HAP-1 (cell line): ENCODE data around the gene MCF2L2.
"Not testable (repeated sequence)": the region's sequence is repeated elsewhere in the genome, so short reads cannot be mapped to it uniquely, and the experiment has no call there.

Experiments
- DNase-seq, 2 experiments: peaks; one replicate each; pipeline ENCODE4 v3.0.0-alpha.2; 2016 to 2020; ENCODE audit warnings: low spot score in 2 of 2
- H3K27me3 ChIP-seq: fragments of 250-450 bp; sonication (Bioruptor Pico); 2 replicates; pipeline ENCODE4 v1.5.1; 2020; ENCODE audit warnings: low read depth, mild to moderate bottlenecking, moderate library complexity
- H3K36me3 ChIP-seq: fragments of 250-450 bp; sonication (Bioruptor Pico); replicated peaks from 2 replicates; pipeline ENCODE4 v1.5.1; 2020; ENCODE audit warnings: mild to moderate bottlenecking
- H3K4me1 ChIP-seq: fragments of 250-450 bp; sonication (Bioruptor Pico); 2 replicates; pipeline ENCODE4 v1.5.1; 2020; ENCODE audit warnings: mild to moderate bottlenecking
- H3K4me3 ChIP-seq: fragments of 250-450 bp; sonication (Bioruptor Pico); 2 replicates; pipeline ENCODE4 v1.5.1; 2020; ENCODE audit warnings: mild to moderate bottlenecking, moderate library complexity
- H3K9me3 ChIP-seq: fragments of 250-450 bp; sonication (Bioruptor Pico); 2 replicates; pipeline ENCODE4 v1.5.1; 2020; ENCODE audit warnings: mild to moderate bottlenecking, moderate library complexity
- in situ Hi-C: fragments of 300-500 bp; cut with MboI; formaldehyde crosslinking; loops from 3 replicates; pipeline ENCODE4 v1.14.3; 2020; ENCODE audit warnings: low sequenced_read_pairs, inconsistent platforms, mixed read lengths

MCF2L2 gene

DNA sequence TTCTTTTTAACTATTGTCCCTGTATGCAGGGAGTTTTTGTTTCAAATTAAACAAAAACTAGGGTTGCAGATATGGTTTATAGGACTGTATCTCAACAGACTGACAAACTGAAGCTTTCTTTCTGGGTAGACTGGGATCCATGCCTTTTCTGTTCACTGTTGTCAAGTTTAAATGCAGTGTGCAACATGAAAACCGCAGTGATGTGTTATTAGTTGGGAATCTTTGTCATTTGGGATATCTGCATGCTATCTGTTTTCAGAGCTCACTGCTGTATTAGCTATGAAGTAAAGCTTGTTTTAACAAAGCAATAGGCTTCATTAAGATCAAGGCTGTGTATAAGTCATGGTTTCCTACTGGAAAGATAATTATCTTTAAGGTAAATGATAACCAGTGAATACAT is 21.4 kb upstream of the MCF2L2 start:
- in situ Hi-C loops, result no loop called here
- no peak for DNase-seq
- Histone ChIP-seq H3K4me3 (no peak overlapping the region; the same call in 1 of the 2 replicates), H3K27me3 (no peaks in the 10 kb centered on the region), H3K4me1 (peaks cover 6% of the 10 kb centered on the region; the same call in 1 of the 2 replicates), H3K9me3 (no peaks in the 10 kb centered on the region), H3K36me3 (no peaks in the 10 kb centered on the region; the same call in 1 of the 2 replicates)

DNA sequence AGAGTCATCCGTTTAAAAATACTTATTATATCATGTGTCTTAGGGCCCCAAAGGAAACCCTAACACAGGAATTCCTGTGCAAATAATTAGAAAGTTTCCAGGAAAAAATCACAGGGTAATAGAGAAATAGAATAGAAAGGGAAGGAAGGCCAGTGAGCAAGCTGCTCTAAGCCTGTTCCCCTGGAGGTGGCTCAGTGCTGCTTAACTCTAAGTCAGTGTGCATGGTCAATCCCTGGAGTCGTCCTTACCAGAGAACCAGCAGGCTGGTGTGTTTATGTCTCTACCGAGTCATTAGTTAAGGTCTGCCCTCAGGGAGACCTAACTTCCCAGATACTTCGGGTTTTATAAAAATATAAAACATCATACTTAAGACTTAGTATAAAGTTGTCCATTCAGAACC is 21.0 kb upstream of the MCF2L2 start:
- no peaks in the 10 kb centered on the region for H3K27me3 ChIP-seq
- H3K4me1 ChIP-seq, result peaks cover 6% of the 10 kb centered on the region; the same call in 1 of the 2 replicates
- in situ Hi-C loops, result no loop called here
- peak; percentile 49 to 60 for DNase-seq
- no peaks in the 10 kb centered on the region for H3K9me3 ChIP-seq
- H3K36me3 ChIP-seq, result no peaks in the 10 kb centered on the region; the same call in 1 of the 2 replicates
- H3K4me3 ChIP-seq, result no peak overlapping the region; the same call in 1 of the 2 replicates

DNA sequence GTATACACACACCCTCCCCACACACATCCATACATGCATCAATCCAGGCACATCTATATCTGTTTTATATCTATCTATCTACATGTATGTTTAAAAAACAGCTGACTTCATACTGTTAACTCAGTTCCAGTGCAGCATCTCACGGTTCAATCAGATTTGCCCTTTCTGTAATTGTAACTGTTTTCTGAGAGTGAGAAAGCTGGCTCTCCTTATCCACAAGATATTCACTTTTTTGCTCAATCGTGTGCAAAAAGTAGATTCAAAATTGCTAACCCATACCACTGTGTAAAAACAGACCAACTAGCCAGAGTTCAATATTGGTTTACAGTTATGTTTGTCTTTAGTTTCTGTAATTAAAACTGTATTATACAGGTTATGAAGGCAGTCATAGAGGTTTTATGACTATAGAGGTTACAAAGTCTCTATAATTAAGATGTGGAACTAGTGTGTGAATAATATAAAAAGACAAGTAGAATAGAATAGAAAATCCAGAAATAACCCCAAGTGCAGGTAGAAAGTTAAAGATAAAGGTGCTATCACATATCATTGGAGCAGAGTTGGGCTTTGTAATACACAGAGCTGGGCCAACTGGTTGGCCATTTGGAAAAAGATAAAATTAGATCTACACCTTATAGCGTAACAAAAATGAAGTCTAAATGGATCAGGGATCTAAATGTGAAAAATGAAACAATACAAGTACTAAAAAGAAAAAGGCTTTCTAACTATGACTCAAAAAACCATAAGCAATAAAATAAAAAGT is 20.1 kb upstream of the MCF2L2 start:
- Histone ChIP-seq H3K36me3 (no peaks in the 10 kb centered on the region), H3K4me3 (peak overlapping the region; percentile 81), H3K27me3 (no peaks in the 10 kb centered on the region), H3K9me3 (peaks cover 5% of the 10 kb centered on the region; the same call in 1 of the 2 replicates), H3K4me1 (peaks cover 6% of the 10 kb centered on the region; the same call in 1 of the 2 replicates)
- in situ Hi-C loops, result no loop called here
- no peak for DNase-seq

DNA sequence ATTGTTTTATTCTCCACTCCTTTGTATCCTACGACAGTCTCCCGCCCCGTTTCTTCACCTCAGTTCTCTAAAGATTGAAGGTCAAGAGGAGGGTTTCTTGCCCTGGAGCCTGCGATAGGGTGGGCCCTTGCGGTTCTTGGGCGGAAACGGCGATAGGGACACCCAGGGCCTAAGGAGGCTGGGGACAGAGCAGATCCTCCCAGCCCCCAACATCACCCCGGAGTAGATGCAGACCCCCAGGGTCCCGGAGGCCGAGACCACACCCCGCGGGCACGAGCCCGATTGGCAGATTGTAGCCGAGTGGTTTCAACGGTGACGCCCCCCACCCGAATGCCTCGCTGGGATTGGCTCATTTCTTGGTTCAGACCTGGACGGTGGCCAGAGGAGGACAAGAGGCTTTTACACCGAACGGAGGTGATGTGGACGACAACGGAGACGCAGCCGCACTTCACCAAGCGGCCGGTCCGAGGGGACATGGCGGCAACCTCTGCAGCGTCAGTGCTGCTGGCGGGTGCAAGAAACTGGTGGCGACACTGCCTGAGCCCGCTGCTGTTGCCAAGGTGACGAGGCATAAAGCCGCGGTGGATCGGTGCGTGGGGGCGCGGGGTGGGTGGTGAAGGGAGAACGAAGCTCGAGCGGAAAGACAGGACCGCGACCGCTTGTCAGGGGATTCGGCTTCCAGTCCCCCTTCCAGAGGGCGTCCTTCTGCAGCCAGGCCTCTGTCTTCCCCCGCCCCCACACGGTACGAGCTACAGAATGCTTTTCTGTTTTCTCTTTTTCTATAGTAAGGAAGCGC is 19.0 kb upstream of the MCF2L2 start:
- in situ Hi-C loops, result no loop called here
- DNase-seq, result peak; percentile 94 to 98
- Histone ChIP-seq H3K9me3 (peaks cover 7% of the 10 kb centered on the region; the same call in 1 of the 2 replicates), H3K36me3 (no peaks in the 10 kb centered on the region), H3K4me3 (peak overlapping the region; percentile 81), H3K4me1 (peaks cover 6% of the 10 kb centered on the region; the same call in 1 of the 2 replicates), H3K27me3 (no peaks in the 10 kb centered on the region; the same call in 1 of the 2 replicates)

DNA sequence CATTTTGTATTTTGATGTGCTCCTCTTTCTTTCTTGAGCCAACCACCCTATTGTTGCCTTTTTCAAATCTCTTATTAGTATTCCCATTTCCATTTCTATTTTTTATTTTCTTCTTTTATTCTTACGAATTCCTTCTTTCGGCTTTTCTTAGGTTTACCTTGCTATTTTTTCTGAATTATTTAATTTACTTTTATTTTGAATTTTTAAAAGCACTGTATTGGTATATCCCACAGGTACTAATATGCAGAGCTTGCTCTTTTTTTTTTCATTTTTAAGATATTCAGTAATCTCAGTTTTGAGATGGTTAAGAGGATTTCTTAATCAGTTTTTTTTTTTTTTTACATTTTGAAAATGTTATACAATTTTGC is 18.4 kb upstream of the MCF2L2 start:
- H3K36me3 ChIP-seq, result no peaks in the 10 kb centered on the region
- H3K9me3 ChIP-seq, result peaks cover 7% of the 10 kb centered on the region; the same call in 1 of the 2 replicates
- in situ Hi-C loops, result no loop called here
- H3K4me3 ChIP-seq, result peak overlapping the region; percentile 81
- H3K4me1 ChIP-seq, result peaks cover 6% of the 10 kb centered on the region; the same call in 1 of the 2 replicates
- DNase-seq, result no peak
- H3K27me3 ChIP-seq, result no peaks in the 10 kb centered on the region; the same call in 1 of the 2 replicates

DNA sequence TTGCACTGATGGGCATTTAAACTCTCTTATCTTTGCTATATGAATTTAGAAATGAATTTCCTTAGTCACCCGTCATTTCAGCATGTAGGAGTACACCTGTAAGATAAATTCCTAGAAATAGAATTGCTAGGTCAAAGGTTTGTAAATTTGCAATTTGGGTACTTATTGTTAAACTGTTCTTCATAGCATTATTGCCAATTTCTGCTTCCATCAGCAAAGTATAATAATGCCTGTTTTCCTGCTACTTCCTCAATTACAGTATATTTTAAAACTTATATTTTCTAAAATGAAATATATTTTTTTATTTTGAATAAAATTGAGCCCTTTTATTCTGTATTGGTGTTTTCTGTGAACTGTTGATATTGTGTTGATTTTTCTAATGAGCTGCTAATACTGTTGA is 16.3 kb upstream of the MCF2L2 start:
- peaks cover 7% of the 10 kb centered on the region; the same call in 1 of the 2 replicates for H3K9me3 ChIP-seq
- DNase-seq, result no peak
- H3K27me3 ChIP-seq, result no peaks in the 10 kb centered on the region; the same call in 1 of the 2 replicates
- peaks cover 3% of the 10 kb centered on the region; the same call in 1 of the 2 replicates for H3K4me1 ChIP-seq
- no peak overlapping the region for H3K4me3 ChIP-seq
- in situ Hi-C loops, result no loop called here
- no peaks in the 10 kb centered on the region for H3K36me3 ChIP-seq

DNA sequence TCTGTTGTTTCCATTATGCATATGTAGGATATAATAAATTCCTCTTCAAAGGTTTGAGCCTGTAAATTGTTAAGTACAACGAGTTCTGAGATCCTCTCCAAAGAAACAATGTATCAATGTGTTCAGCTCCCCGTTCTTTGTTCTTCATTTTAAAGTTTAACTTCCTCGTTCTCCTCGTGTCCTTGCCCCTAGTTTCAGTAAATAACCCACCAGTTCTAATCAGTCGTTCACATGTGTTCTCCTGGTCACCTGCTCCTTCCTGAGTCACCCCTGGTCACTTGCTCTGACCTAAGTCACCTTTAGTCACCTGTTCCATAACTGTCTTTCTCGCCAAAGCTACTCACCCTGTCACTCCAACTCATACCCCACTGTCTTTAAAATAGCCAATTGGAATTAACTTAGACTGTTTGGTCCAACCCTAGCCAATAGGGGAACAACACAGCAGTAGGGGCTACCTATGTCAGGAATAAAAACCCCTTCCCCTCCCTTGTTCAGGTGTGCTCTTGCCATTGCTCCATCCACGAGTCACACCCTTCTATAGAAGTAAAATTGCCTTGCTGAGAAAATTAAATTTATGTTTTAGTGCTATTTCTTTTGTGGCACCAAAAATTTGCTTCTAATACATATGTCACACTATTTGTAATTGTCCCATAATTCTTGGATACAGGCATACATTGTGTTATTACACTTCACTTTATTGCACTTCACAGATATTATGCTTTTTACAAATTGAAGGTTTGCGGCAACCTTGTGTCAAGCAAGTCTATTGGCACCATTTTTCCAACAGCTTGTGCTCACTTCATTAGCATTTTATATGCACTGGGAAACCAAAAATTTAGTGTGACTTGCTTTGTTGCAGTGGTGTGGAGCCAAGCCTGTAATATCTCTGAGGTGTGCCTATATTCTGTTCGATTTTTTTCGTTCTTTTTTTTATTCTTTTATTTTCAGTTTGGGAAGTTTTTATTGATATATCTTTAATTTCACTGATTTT is 15.3 kb upstream of the MCF2L2 start:
- H3K27me3 ChIP-seq, result no peaks in the 10 kb centered on the region; the same call in 1 of the 2 replicates
- DNase-seq, result no peak
- in situ Hi-C loops, result no loop called here
- H3K36me3 ChIP-seq, result no peaks in the 10 kb centered on the region
- H3K4me3 ChIP-seq, result no peak overlapping the region
- peaks cover 7% of the 10 kb centered on the region; the same call in 1 of the 2 replicates for H3K9me3 ChIP-seq
- no peaks in the 10 kb centered on the region; the same call in 1 of the 2 replicates for H3K4me1 ChIP-seq

DNA sequence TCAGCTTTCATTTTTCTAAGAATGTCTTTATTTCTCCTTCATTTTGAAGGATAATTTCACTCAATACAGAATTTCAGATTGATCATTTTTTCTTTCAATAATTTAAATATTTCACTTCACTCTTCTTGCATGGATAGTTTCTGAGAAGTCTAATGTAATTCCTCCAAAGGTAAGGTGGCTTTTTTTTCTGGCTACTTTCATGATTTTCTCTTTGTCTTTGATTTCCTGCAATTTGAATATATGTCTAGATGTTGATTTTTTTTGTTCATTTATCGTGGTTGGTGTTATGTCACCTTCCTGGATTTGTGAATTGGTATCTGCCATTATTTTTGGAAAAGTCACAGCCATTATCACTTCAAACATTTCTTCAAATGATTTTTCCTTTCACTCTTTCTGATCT is 14.6 kb upstream of the MCF2L2 start:
- H3K4me1 ChIP-seq, result no peaks in the 10 kb centered on the region
- no peak for DNase-seq
- H3K27me3 ChIP-seq, result no peaks in the 10 kb centered on the region; the same call in 1 of the 2 replicates
- H3K4me3 ChIP-seq, result no peak overlapping the region
- peaks cover 7% of the 10 kb centered on the region; the same call in 1 of the 2 replicates for H3K9me3 ChIP-seq
- no peaks in the 10 kb centered on the region for H3K36me3 ChIP-seq
- in situ Hi-C loops, result no loop called here

DNA sequence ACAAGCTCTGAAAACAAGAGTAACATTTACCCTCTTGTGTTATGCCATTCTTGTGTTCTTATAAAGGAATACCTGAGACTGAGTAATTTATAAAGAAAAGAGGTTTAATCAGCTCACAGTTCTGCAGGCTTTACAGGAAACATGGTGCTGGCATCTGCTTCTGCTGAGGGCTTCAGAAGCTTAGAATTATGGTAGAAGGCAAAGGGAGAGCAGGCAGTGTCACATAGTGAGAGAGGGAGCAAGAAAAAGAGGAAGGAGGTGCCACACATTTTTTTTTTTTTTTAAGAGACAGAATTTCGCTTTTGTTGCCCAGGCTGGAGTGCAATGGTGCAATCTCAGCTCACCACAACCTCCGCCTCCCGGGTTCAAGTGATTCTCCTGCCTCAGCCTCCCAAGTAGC is 12.1 kb upstream of the MCF2L2 start:
- H3K9me3 ChIP-seq, H3K36me3 ChIP-seq, H3K27me3 ChIP-seq, in situ Hi-C loops, H3K4me1 ChIP-seq, H3K4me3 ChIP-seq, DNase-seq: not testable (repeated sequence)

DNA sequence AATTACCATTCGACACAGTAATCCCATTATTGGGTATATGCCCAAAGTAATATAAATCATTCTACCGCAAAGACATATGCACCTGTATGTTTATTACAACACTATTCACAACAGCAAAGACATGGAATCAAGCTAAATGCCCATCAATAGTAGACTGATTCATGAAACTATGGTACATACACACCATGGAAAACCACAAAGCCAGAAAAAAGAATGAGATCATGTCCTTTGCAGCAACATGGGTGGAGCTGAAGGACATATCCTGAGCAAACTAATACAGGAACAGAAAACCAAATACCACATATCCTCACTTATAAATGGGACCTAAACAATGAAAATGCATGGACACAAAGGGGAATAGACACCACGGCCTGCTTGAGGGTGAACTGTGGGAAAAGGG is 11.1 kb upstream of the MCF2L2 start:
- H3K4me3 ChIP-seq, result no peak overlapping the region
- no peak for DNase-seq
- H3K36me3 ChIP-seq, result no peaks in the 10 kb centered on the region
- no peaks in the 10 kb centered on the region for H3K4me1 ChIP-seq
- in situ Hi-C loops, result no loop called here
- H3K27me3 ChIP-seq, result no peaks in the 10 kb centered on the region; the same call in 1 of the 2 replicates
- peaks cover 7% of the 10 kb centered on the region; the same call in 1 of the 2 replicates for H3K9me3 ChIP-seq

DNA sequence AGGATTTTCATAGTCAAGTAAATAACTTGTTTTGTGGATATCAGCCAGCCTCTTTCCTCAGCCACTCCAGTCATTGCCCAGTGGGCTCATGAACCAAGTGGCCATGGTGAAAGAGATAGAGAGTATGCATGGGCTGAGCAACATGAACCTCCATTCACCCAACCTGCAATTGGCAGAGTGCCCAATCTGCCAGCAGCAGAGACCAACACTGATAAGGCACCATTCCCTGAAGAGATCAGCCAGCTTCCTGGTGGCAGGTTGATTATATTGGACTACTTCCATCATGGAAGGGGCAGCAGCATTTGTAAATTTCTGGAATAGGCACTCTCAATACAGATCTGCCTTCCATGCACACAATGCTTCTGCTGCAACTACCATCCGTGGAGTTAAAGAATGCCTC is 10.3 kb upstream of the MCF2L2 start:
- Histone ChIP-seq H3K9me3 (peaks cover 3% of the 10 kb centered on the region; the same call in 1 of the 2 replicates), H3K36me3 (no peaks in the 10 kb centered on the region), H3K4me1 (no peaks in the 10 kb centered on the region), H3K4me3 (no peak overlapping the region), H3K27me3 (no peaks in the 10 kb centered on the region; the same call in 1 of the 2 replicates)
- DNase-seq, result no peak
- in situ Hi-C loops, result no loop called here

DNA sequence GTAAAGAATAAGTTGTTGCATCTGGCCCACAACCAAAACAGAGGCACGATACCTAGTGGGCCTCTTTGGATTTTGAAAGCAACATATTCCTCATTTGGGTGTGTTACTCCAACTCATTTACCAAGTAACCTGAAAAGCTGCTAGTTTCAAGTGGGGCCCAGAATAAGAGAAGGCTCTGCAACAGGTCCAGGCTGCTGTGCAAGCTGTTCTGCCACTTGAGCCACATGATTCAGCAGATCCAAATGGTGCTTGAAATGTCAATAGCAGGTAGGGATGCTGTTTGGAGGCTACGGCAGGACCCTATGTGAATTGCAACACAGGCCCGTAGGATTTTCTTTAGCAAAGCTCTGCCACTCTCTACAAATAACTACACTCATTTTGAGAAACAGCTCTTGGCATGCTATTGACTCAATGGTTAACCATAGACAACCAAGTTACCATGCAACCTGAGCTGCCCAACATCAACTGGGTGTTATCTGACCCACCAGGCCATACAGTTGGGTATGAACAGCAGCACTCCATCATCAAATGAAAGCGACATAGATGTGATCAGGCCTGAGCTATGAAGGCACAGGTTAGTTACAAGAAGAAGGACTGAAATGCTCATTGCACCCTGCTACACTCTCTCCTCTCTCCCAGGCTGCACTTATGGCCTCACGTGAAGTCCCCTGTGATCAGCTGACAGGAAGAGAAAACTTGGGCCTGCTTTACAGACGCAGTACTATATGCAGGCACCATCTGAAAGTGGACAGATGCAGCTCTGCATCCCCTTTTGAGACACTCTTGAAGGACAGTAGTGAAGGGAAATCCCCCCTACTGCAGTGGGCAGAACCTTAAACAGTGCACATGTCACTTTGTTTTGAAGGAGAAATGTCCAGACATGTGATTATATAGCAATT is 9.5 kb upstream of the MCF2L2 start:
- no peak overlapping the region for H3K4me3 ChIP-seq
- in situ Hi-C loops, result no loop called here
- no peaks in the 10 kb centered on the region; the same call in 1 of the 2 replicates for H3K27me3 ChIP-seq
- no peaks in the 10 kb centered on the region for H3K4me1 ChIP-seq
- no peaks in the 10 kb centered on the region for H3K36me3 ChIP-seq
- no peak for DNase-seq
- no peaks in the 10 kb centered on the region for H3K9me3 ChIP-seq
